ENCODE data around the gene ZNF512B. TPM values are rescaled to one million over a fixed set of nuclear protein-coding genes. Genes with fewer than 3 reads are reported as not detected.
A peak's percentile ranks its signal among the peaks of the same experiment; 100 is the strongest.

Gene ZNF512B
- total RNA-seq, 1 experiment from 2014 or later = 10.3 TPM

GRCh38 chr20:63959699-63960075 lies 10.0 kb downstream of the ZNF512B start:
- Histone ChIP-seq H3K4me1 (ENCODE audit: control insufficient read depth in 1 of 2, insufficient read depth in 2 of 2, low read length in 2 of 2) (peaks cover 12 to 35% of the 10 kb centered on the region in 2 experiments; a peak in 3 of 4 replicates), H3K27ac (ENCODE audit: low read depth, low read length) (no peak overlapping the region), H3K9me2 (ENCODE audit: insufficient read depth) (no peaks in the 10 kb centered on the region), H3K4me2 (ENCODE audit: low read length) (no peak overlapping the region), H3K4me3 (replicated peaks in 1 of 2; ENCODE audit: low read depth in 1 of 2, low read length in 2 of 2) (no peak overlapping the region), H3K9ac (ENCODE audit: low read length) (no peak overlapping the region), H3K9me3 (ENCODE audit: control insufficient read depth in 1 of 2, insufficient read depth in 1 of 2, low read depth in 1 of 2, low read length in 2 of 2) (no peaks in the 10 kb centered on the region), H3K36me3 (ENCODE audit: control insufficient read depth in 1 of 2, insufficient read depth in 2 of 2, low read length in 2 of 2) (no peaks in the 10 kb centered on the region; a peak in 2 of 4 replicates), H3K27me3 (ENCODE audit: insufficient read depth, low read length) (no peaks in the 10 kb centered on the region), H4K20me1 (ENCODE audit: insufficient read depth) (no peaks in the 10 kb centered on the region), H3K79me2 (ENCODE audit: insufficient read depth, low read length) (peaks cover 15% of the 10 kb centered on the region), H2AFZ (ENCODE audit: low read depth, low read length, poor library complexity, severe bottlenecking) (no peak overlapping the region)
- DNase-seq (ENCODE audit: low read depth, low spot score) = no peak
- RAD21 ChIA-PET (ENCODE audit: low non-redundant PET in 1 of 2, low total read pairs in 2 of 2, uncharacterized antibody in 2 of 2, unreplicated experiment in 2 of 2) = no interaction called here
- no peak for ATAC-seq
- POLR2A ChIA-PET = no interaction called here
- TF ChIP-seq YY1 (IDR thresholded peaks at IDR 0.05; ENCODE audit: extremely low read depth, insufficient replicate concordance, low read depth, low read length) = no peak
- TF ChIP-seq ZBTB33 (IDR thresholded peaks at IDR 0.05; ENCODE audit: extremely low read depth, insufficient replicate concordance, low read length) = no peak
- TF ChIP-seq ZNF274 (IDR thresholded peaks at IDR 0.05; ENCODE audit: low read depth, low read length) = no peak
- no peak for TF ChIP-seq POLR2A (IDR thresholded peaks at IDR 0.05; ENCODE audit: borderline replicate concordance, extremely low read depth, insufficient read depth, insufficient read length)
- CTCF ChIA-PET = no interaction called here
- intact Hi-C loops (cut with micrococcal nuclease) = loop anchor here (5.0 kb wide), 1 partner anchor 262 kb away; the partner anchor contains the start of gene TNFRSF6B
- no TSS peak for BruUV-seq (replicated peaks)

- RAD21 ChIA-PET (ENCODE audit: low non-redundant PET in 1 of 2, low total read pairs in 2 of 2, uncharacterized antibody in 2 of 2, unreplicated experiment in 2 of 2) = no interaction called here
- no peak for ATAC-seq
- BruUV-seq (replicated peaks) = no TSS peak
- TF ChIP-seq ZNF274 (IDR thresholded peaks at IDR 0.05; ENCODE audit: low read depth, low read length) = no peak
- TF ChIP-seq POLR2A (IDR thresholded peaks at IDR 0.05; ENCODE audit: borderline replicate concordance, extremely low read depth, insufficient read depth, insufficient read length) = no peak
- TF ChIP-seq FOSL1 (IDR thresholded peaks at IDR 0.05; ENCODE audit: low read depth) = no peak
- no peak for TF ChIP-seq YY1 (IDR thresholded peaks at IDR 0.05; ENCODE audit: extremely low read depth, insufficient replicate concordance, low read depth, low read length)
- no peak for TF ChIP-seq JUND (IDR thresholded peaks at IDR 0.05)
- TF ChIP-seq SRF (IDR thresholded peaks at IDR 0.05; ENCODE audit: low read depth) = no peak
- TF ChIP-seq SIN3A (IDR thresholded peaks at IDR 0.05; ENCODE audit: low read depth) = no peak
- no peak for TF ChIP-seq SP1 (IDR thresholded peaks at IDR 0.05; ENCODE audit: low read depth)
- H3K4me2 ChIP-seq (ENCODE audit: low read length) = no peak overlapping the region
- H3K9me2 ChIP-seq (ENCODE audit: insufficient read depth) = no peaks in the 10 kb centered on the region
- CTCF ChIA-PET = interaction anchor here (1.0 to 2.1 kb wide), 2 partner anchors 15 to 21 kb away, joined by 4 to 12 read pairs; partner anchors contain the start of gene PRPF6
- H3K27me3 ChIP-seq (ENCODE audit: insufficient read depth, low read length) = no peaks in the 10 kb centered on the region
- H4K20me1 ChIP-seq (ENCODE audit: insufficient read depth) = no peaks in the 10 kb centered on the region
- H2AFZ ChIP-seq (ENCODE audit: low read depth, low read length, poor library complexity, severe bottlenecking) = no peak overlapping the region
- no peak overlapping the region for H3K4me3 ChIP-seq (replicated peaks in 1 of 2; ENCODE audit: low read depth in 1 of 2, low read length in 2 of 2)
- H3K9ac ChIP-seq (ENCODE audit: low read length) = no peak overlapping the region
- no peaks in the 10 kb centered on the region for H3K9me3 ChIP-seq (ENCODE audit: control insufficient read depth in 1 of 2, insufficient read depth in 1 of 2, low read depth in 1 of 2, low read length in 2 of 2)
- peak overlapping the region; percentile 47; the same call in 1 of the 2 replicates for H3K27ac ChIP-seq (ENCODE audit: low read depth, low read length)
- intact Hi-C loops (cut with micrococcal nuclease) = loop anchor here (5.0 kb wide), 1 partner anchor 262 kb away; the partner anchor contains the start of gene TNFRSF6B
- H3K4me1 ChIP-seq (ENCODE audit: control insufficient read depth in 1 of 2, insufficient read depth in 2 of 2, low read length in 2 of 2) = peaks cover 17 to 40% of the 10 kb centered on the region in 2 experiments; a peak in 3 of 4 replicates
- peaks cover 21% of the 10 kb centered on the region for H3K79me2 ChIP-seq (ENCODE audit: insufficient read depth, low read length)
- no peaks in the 10 kb centered on the region; a peak in 2 of 4 replicates for H3K36me3 ChIP-seq (ENCODE audit: control insufficient read depth in 1 of 2, insufficient read depth in 2 of 2, low read length in 2 of 2)
- POLR2A ChIA-PET = no interaction called here
- no peak for DNase-seq (ENCODE audit: low read depth, low spot score)
Observed at GRCh38 chr20:63958964-63959698, 10.6 kb downstream of the ZNF512B start.

Measured in HCT116 (cell line).